Ovary (tissue), 9 donors: Measurements from ENCODE around the gene HDGFL2. TPM values are rescaled to one million over a fixed set of nuclear protein-coding genes. Genes with fewer than 3 reads are reported as not detected.

Experiments used
- DNase-seq, 5 donors: peaks; one replicate each; pipeline ENCODE4 v3.0.0-alpha.2; 2019 to 2020
- H3K27ac ChIP-seq, 2 donors: fragments of 200-600 bp; one replicate each; pipeline versions ENCODE4 v1.5.1 to v1.8.0; 2019 to 2022
- H3K27me3 ChIP-seq: fragments of 200-600 bp; one replicate; pipeline ENCODE4 v1.8.0; 2022
- H3K36me3 ChIP-seq: fragments of 200-600 bp; sonication (generic); one replicate; pipeline ENCODE4 v1.5.1; 2019
- H3K4me1 ChIP-seq: one replicate; pipeline ENCODE4 v1.8.1; 2013; ENCODE audit warnings: mild to moderate bottlenecking, moderate library complexity; ENCODE audit not compliant: insufficient read depth
- H3K4me3 ChIP-seq: fragments of 200-600 bp; sonication (generic); one replicate; pipeline ENCODE4 v1.5.1; 2017
- H3K9me3 ChIP-seq, 2 donors: fragments of 200-600 bp in 1 of 2; sonication (generic) in 1 of 2; one replicate each; pipeline versions ENCODE4 v1.5.1 to v1.8.1; 2013 to 2019; ENCODE audit warnings: mild to moderate bottlenecking in 1 of 2, moderate library complexity in 1 of 2
- EP300 ChIP-seq: sonication (generic); formaldehyde crosslinking; IDR thresholded peaks from one replicate; pipeline ENCODE4 v1.6.1; 2017; ENCODE audit warnings: antibody characterized with exemption
- POLR2A ChIP-seq: fragments of 450-650 bp; IDR thresholded peaks from one replicate; pipeline ENCODE4 v1.6.1; 2017; ENCODE audit warnings: antibody characterized with exemption, mild to moderate bottlenecking, moderate library complexity
- WGBS, 3 donors: extraction: QIAGEN DNeasy Blood & Tissue Kit in 1 of 3; methylation state at CpG; one replicate each; pipeline versions ENCODE4 v1.1.5 to v1.1.7; 2013 to 2017; 5-methylcytosine and 5-hydroxymethylcytosine counted together
- intact Hi-C, 4 donors: fragments of 100-400 bp; cut with DNase I; formaldehyde crosslinking; loops; one replicate each; pipeline versions ENCODE4 v1.11.0 to v1.15.1; 2022 to 2023
- polyA plus RNA-seq, 2 donors: library from polyadenylated mRNA; stranded (reverse); fragments of 200-250 nt in 1 of 2; fragments of 350-450 nt in 1 of 2; fragmentation: Illumina TruSeq in 1 of 2; extraction: RNeasy Lipid Tissue Mini Kit (QIAGEN cat#74804) in 1 of 2; gene quantifications; one replicate each; pipeline ENCODE4 v1.2.3, GENCODE V29; 2013 to 2014
- total RNA-seq, 7 donors: library from RNA; depleted of rRNA in 2 of 7; stranded (reverse); fragments of >200 nt in 2 of 7; fragmentation: NEBNext Ultra II Directional in 3 of 7; extraction: Animal tissue kit (Norgen Biotek cat#: 25700) in 3 of 7; gene quantifications; one replicate each; pipeline versions ENCODE4 v1.1.0 to v1.2.4, GENCODE V29; 2016 to 2023
- TF ChIP-seq, protein P1 (sequence below), 3 donors: fragments of 450-650 bp in 2 of 3; fragments of 200-600 bp in 1 of 3; IDR thresholded peaks; one replicate each; pipeline versions ENCODE4 v1.5.1 to v1.8.0; 2016 to 2022; ENCODE audit warnings: antibody characterized with exemption in 3 of 3, mild to moderate bottlenecking in 1 of 3
- donor health status: DM: no; HTN: no; CAD: no; lungs with moderate emphysema.
- donor health status: DM: no; HTN: no; CAD: no.
- donor health status: Bipolar disorder and iron deficiency.
- donor health status: DM: yes; HTN: yes; CAD: no.
- donor health status: DM: no; HTN: no; CAD: no.
- donor health status: DM: yes; HTN: yes; CAD: no.

The HDGFL2 gene
- total and polyA plus RNA-seq, 9 donors, result 28.5 to 77.2 (median 63.0) TPM

GRCh38 chr19:4467835-4468234 lies 4.3 kb upstream of the HDGFL2 start:
- Histone ChIP-seq H3K4me1 (peaks cover 2% of the 10 kb centered on the region), H3K36me3 (no peaks in the 10 kb centered on the region), H3K27ac (no peak overlapping the region), H3K27me3 (no peaks in the 10 kb centered on the region), H3K4me3 (no peak overlapping the region), H3K9me3 (no peaks in the 10 kb centered on the region)
- no peak for DNase-seq
- 82 to 89% (median 85%) methylated on average over 3 of the region's 3 CpGs for WGBS, 3 donors
- intact Hi-C loops, result no loop called here
- TF ChIP-seq POLR2A (no peak), EP300 (no peak)
- TF ChIP-seq, protein P1, sequence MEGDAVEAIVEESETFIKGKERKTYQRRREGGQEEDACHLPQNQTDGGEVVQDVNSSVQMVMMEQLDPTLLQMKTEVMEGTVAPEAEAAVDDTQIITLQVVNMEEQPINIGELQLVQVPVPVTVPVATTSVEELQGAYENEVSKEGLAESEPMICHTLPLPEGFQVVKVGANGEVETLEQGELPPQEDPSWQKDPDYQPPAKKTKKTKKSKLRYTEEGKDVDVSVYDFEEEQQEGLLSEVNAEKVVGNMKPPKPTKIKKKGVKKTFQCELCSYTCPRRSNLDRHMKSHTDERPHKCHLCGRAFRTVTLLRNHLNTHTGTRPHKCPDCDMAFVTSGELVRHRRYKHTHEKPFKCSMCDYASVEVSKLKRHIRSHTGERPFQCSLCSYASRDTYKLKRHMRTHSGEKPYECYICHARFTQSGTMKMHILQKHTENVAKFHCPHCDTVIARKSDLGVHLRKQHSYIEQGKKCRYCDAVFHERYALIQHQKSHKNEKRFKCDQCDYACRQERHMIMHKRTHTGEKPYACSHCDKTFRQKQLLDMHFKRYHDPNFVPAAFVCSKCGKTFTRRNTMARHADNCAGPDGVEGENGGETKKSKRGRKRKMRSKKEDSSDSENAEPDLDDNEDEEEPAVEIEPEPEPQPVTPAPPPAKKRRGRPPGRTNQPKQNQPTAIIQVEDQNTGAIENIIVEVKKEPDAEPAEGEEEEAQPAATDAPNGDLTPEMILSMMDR (IDR thresholded peaks at IDR 0.05), result no peak

GRCh38 chr19:4471403-4472173 lies 509 bp upstream of the HDGFL2 start:
- intact Hi-C loops, result no loop called here
- Histone ChIP-seq H3K9me3 (no peaks in the 10 kb centered on the region), H3K36me3 (no peaks in the 10 kb centered on the region), H3K4me1 (peaks cover 18% of the 10 kb centered on the region), H3K27ac (peak overlapping the region in 1 of 2 donors; percentile 74), H3K27me3 (no peaks in the 10 kb centered on the region), H3K4me3 (peak overlapping the region; percentile 99)
- TF ChIP-seq EP300 (no peak), POLR2A (no peak)
- TF ChIP-seq, protein P1 (IDR thresholded peaks at IDR 0.05), result no peak
- DNase-seq, result peak; percentile 96 to 98 (median 97)
- WGBS, 3 donors, result 1% methylated on average over 33 of the region's 33 CpGs

GRCh38 chr19:4473011-4473762 lies 1.1 kb downstream of the HDGFL2 start:
- peak overlapping the region in 1 of 2 donors; percentile 59 for H3K27ac ChIP-seq
- WGBS, 3 donors, result 7 to 11% (median 8%) methylated on average over 24 to 25 of the region's 25 CpGs

GRCh38 chr19:4473763-4474513 lies 1.8 kb downstream of the HDGFL2 start:
- Histone ChIP-seq H3K4me3 (no peak overlapping the region), H3K27me3 (no peaks in the 10 kb centered on the region), H3K4me1 (peaks cover 18% of the 10 kb centered on the region), H3K36me3 (no peaks in the 10 kb centered on the region), H3K9me3 (no peaks in the 10 kb centered on the region), H3K27ac (no peak overlapping the region)
- DNase-seq, result peak in 1 of 5 donors; percentile 45
- intact Hi-C loops, result no loop called here
- 13 to 25% (median 15%) methylated on average over 23 of the region's 23 CpGs for WGBS, 3 donors
- TF ChIP-seq EP300, result no peak

More at GRCh38 chr19:4473011-4473762, 1.1 kb downstream of the HDGFL2 start:
- Histone ChIP-seq H3K4me1 (peaks cover 18% of the 10 kb centered on the region), H3K27me3 (no peaks in the 10 kb centered on the region), H3K9me3 (no peaks in the 10 kb centered on the region), H3K4me3 (peak overlapping the region; percentile 99), H3K36me3 (no peaks in the 10 kb centered on the region)
- intact Hi-C loops, result no loop called here
- TF ChIP-seq, protein P1 (IDR thresholded peaks at IDR 0.05), result no peak
- TF ChIP-seq POLR2A (no peak), EP300 (no peak)
- no peak for DNase-seq
